Measurements from ENCODE around the gene SNTG2. TPM values are rescaled to one million over a fixed set of nuclear protein-coding genes. Genes with fewer than 3 reads are reported as not detected.

SNTG2 gene
- total and polyA plus RNA-seq, 12 donors: 0.39 to 2.8 (median 1.0) TPM; not detected in 1

DNA sequence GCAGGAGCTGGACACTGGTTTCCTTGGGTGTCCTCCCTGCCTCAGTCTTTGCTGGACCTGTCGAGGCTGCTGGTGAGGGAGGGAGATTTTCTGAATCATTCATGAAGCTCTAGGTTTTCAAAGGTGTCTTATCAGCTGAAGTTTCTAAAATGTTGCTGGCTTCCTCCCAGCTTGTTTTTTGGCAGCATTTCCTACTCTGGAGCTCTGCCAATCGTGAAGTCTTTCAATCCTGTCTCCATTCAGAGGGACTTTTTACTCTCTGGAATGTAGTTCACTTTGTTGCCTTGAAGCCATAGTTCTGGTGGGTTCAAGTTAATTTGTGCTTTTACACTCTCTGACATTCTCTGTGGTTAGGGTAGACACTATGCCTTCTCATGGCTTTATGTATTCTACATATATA is 23.9 kb downstream of the SNTG2 start:
- WGBS, 2 donors: 0 to 2% methylated on average over 2 of the region's 2 CpGs
- Histone ChIP-seq H3K9me3 (peaks cover 0 to 11% (median under 1%) of the 10 kb centered on the region in 11 donors), H3K4me1 (peaks cover 0 to 14% (median 8%) of the 10 kb centered on the region in 9 donors), H3K27ac (no peak overlapping the region), H3K36me3 (no peaks in the 10 kb centered on the region), H3K4me3 (no peak overlapping the region), H3K27me3 (peaks cover 0 to 13% (median 5%) of the 10 kb centered on the region in 7 donors)
- DNase-seq (peak in 1 of 2 donors; percentile 23), ATAC-seq (peak in 4 of 8 donors; percentile 4 to 37 (median 30))
- TF ChIP-seq, protein P1, sequence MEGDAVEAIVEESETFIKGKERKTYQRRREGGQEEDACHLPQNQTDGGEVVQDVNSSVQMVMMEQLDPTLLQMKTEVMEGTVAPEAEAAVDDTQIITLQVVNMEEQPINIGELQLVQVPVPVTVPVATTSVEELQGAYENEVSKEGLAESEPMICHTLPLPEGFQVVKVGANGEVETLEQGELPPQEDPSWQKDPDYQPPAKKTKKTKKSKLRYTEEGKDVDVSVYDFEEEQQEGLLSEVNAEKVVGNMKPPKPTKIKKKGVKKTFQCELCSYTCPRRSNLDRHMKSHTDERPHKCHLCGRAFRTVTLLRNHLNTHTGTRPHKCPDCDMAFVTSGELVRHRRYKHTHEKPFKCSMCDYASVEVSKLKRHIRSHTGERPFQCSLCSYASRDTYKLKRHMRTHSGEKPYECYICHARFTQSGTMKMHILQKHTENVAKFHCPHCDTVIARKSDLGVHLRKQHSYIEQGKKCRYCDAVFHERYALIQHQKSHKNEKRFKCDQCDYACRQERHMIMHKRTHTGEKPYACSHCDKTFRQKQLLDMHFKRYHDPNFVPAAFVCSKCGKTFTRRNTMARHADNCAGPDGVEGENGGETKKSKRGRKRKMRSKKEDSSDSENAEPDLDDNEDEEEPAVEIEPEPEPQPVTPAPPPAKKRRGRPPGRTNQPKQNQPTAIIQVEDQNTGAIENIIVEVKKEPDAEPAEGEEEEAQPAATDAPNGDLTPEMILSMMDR (IDR thresholded peaks at IDR 0.05): no peak
- intact Hi-C loops (cut with DNase I): no loop called here

DNA sequence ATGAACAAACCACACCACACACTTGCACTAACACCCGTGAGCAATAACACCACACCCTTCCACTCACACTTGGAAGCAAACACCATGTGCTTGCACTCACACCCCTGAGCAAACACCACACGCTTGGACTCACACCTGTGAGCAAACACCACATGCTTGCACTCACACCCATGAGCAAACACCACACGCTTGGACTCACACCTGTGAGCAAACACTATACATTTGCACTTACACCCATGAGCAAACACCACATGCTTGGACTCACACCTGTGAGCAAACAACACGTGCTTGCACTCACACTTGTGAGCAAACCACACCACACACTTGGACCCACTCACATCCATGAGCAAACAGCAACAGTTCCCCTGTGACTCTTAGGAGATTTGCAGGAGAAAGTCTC is 24.4 kb downstream of the SNTG2 start:
- Histone ChIP-seq H3K27ac (no peak overlapping the region), H3K9me3 (peaks cover 0 to 5% (median 0%) of the 10 kb centered on the region in 11 donors), H3K27me3 (peaks cover 0 to 13% (median 5%) of the 10 kb centered on the region in 7 donors), H3K4me3 (no peak overlapping the region), H3K4me1 (peaks cover 0 to 14% (median 8%) of the 10 kb centered on the region in 9 donors), H3K36me3 (no peaks in the 10 kb centered on the region)
- WGBS, 2 donors: 75 to 81% methylated on average over 4 of the region's 4 CpGs
- TF ChIP-seq, protein P1 (IDR thresholded peaks at IDR 0.05): no peak
- DNase-seq (no peak), ATAC-seq (no peak)
- intact Hi-C loops (cut with DNase I): no loop called here

DNA sequence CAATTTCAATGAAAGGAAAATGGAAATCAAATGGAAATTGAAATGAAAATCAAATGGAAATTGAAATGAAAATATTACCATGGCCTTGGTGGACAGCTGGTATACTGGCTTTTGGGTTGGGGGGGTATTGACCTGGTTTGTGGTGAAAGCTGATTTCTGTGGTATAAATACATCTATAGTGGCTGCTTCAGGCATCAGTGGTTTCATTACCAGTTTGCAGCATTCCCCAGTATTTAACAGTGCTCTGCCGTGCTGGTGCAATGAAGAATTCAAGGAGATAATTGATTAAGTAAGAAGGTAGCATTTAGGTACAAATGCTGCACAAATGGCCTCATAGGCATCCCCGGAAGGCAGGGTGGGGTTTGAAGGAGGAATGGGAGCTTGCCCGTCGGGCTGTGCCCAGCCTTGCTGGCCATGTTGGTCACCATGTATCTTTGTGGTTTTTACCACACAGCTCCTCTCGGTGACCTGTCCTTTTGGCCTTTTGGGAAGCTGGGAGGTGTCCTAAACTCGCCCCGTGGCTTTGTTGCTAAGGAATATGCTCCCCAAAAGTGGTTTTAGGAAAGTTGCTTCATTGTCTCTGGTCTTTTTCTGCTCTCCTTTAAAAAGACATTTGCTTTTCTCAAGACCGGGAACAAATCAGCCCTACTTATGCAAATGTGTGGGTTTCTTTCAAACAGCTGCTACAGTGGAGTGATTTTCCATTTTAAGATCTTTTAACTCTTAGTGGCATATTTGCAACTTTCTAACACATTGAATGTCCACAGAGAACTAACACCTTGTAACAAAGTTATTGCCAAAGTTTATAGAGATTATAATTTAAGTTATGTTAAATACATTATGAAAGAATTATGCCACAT is 28.6 kb downstream of the SNTG2 start:
- no peak overlapping the region for H3K27ac ChIP-seq
- peaks cover 0 to 8% (median 5%) of the 10 kb centered on the region in 9 donors for H3K4me1 ChIP-seq
- H3K9me3 ChIP-seq: no peaks in the 10 kb centered on the region
- TF ChIP-seq, protein P1 (IDR thresholded peaks at IDR 0.05): no peak
- no peak overlapping the region for H3K4me3 ChIP-seq
- ATAC-seq: no peak
- whole genome bisulfite sequencing, 2 donors: 85 to 87% methylated on average over 8 of the region's 8 CpGs
- H3K27me3 ChIP-seq: peaks cover 0 to 15% (median 9%) of the 10 kb centered on the region in 7 donors
- intact Hi-C loops (cut with DNase I): no loop called here
- DNase-seq: no peak
- H3K36me3 ChIP-seq: no peaks in the 10 kb centered on the region

DNA sequence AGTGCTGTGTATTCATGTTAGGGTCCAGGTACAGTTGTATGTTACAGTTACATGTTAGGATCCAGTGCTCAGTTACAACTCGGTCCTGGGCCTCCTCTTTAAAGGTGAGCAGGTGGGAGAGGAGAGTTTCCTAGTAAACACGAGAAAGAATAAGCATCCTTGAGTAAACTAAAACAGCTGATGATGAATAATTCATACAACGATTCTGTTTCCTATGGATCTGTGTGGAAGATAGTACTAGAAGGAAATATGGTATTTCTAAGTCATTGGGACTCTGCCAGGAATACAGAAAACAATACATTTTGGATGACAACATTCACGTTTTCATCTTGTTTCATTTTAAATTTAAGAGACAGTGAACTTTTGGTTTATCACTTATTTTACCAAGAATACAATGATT is 29.5 kb downstream of the SNTG2 start:
- TF ChIP-seq, protein P1 (IDR thresholded peaks at IDR 0.05): no peak
- no peak for ATAC-seq
- no peaks in the 10 kb centered on the region for H3K4me1 ChIP-seq
- peaks cover 0 to 15% (median 9%) of the 10 kb centered on the region in 7 donors for H3K27me3 ChIP-seq
- no peak for DNase-seq
- no peaks in the 10 kb centered on the region for H3K36me3 ChIP-seq
- intact Hi-C loops (cut with DNase I): no loop called here
- no peaks in the 10 kb centered on the region for H3K9me3 ChIP-seq
- no peak overlapping the region for H3K27ac ChIP-seq
- 58 to 72% methylated on average over 4 of the region's 4 CpGs for WGBS, 2 donors
- no peak overlapping the region for H3K4me3 ChIP-seq
